ENCODE data around the gene FBXW5. TPM values are rescaled to one million over a fixed set of nuclear protein-coding genes. Genes with fewer than 3 reads are reported as not detected.
A peak's percentile ranks its signal among the peaks of the same experiment; 100 is the strongest.

FBXW5 gene
- total RNA-seq, 2 donors from 2014 or later: 199 to 304 TPM

DNA sequence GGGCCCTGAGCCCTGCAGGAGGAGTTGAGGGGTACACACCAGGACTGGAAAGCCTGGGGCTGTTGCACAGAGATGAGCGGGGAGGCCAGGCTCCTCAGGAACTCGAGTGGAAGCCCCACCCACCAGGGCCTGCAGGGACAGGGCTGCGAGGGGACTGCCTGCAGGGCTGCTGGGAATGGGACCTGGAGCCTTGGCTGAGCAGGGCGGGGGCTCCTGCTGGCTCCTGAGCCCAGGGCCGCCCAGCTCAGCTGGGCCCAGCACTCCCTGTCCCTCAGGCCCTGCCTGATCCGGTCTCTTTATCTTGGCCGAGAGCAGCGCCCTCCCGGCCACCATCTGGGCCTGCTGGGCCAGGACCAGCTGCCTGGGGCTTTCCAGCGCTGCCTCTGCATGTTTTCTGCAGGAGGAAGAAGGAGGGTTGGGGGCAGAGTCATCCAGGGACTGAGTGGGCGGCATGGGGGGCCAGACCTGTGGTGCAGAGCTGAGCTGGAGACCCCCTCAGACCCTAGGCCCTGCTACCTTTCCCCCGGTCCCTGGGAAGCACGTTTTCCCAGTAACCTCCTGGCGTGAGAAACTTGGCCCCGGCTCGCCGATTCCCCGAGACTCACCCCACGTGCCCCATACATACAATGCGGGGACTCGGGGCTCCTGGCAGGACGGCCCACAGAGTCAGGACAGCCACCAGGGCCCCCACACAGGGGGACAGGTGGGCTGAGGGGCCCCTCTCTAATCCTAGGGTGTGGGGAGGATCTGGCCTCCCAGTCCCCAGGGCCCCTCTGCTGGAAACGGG, 16.9 kb upstream of the FBXW5 start:
- Histone ChIP-seq H3K36me3 (no peaks in the 10 kb centered on the region), H3K9me3 (no peaks in the 10 kb centered on the region), H3K4me3 (no peak overlapping the region), H3K4me1 (replicated peaks) (peaks cover 9% of the 10 kb centered on the region), H3K27me3 (replicated peaks; ENCODE audit: insufficient read depth) (no peaks in the 10 kb centered on the region), H3K27ac (peak overlapping the region; percentile 62 to 63)
- WGBS: 46% methylated on average over 22 of the region's 23 CpGs
- intact Hi-C loops (cut with DNase I): no loop called here
- peak; percentile 59 for DNase-seq (ENCODE audit: low spot score)
- TF ChIP-seq, protein P1, sequence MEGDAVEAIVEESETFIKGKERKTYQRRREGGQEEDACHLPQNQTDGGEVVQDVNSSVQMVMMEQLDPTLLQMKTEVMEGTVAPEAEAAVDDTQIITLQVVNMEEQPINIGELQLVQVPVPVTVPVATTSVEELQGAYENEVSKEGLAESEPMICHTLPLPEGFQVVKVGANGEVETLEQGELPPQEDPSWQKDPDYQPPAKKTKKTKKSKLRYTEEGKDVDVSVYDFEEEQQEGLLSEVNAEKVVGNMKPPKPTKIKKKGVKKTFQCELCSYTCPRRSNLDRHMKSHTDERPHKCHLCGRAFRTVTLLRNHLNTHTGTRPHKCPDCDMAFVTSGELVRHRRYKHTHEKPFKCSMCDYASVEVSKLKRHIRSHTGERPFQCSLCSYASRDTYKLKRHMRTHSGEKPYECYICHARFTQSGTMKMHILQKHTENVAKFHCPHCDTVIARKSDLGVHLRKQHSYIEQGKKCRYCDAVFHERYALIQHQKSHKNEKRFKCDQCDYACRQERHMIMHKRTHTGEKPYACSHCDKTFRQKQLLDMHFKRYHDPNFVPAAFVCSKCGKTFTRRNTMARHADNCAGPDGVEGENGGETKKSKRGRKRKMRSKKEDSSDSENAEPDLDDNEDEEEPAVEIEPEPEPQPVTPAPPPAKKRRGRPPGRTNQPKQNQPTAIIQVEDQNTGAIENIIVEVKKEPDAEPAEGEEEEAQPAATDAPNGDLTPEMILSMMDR (IDR thresholded peaks at IDR 0.05): no peak
- peak; percentile 68 for TF ChIP-seq POLR2AphosphoS5 (IDR thresholded peaks at IDR 0.05)

DNA sequence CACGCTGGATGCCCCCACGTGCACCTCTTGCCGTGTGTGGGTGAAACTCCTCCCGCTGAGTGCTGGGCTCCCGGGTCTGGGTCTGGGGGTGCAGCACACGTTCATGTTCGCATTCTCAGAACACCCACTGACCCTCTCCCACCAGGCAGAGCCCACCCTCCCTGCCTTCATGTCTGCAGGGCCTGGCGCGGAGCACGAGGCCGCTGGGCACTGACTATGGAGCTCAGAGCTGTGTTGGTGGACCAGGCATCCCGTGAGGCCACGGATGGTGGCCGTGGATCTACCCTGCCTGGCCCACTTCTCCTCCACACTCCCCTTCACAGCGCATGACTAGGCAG, 16.4 kb upstream of the FBXW5 start:
- H3K27me3 ChIP-seq (replicated peaks; ENCODE audit: insufficient read depth): no peaks in the 10 kb centered on the region
- peak overlapping the region; percentile 62 to 63 for H3K27ac ChIP-seq
- 77% methylated on average over 15 of the region's 15 CpGs for WGBS
- DNase-seq (ENCODE audit: low spot score): no peak
- no peak overlapping the region for H3K4me3 ChIP-seq
- intact Hi-C loops (cut with DNase I): no loop called here
- no peaks in the 10 kb centered on the region for H3K9me3 ChIP-seq
- no peaks in the 10 kb centered on the region for H3K36me3 ChIP-seq
- no peak for TF ChIP-seq POLR2A (IDR thresholded peaks at IDR 0.05)
- TF ChIP-seq, protein P1 (IDR thresholded peaks at IDR 0.05): no peak
- no peak for TF ChIP-seq POLR2AphosphoS5 (IDR thresholded peaks at IDR 0.05)
- peaks cover 9% of the 10 kb centered on the region for H3K4me1 ChIP-seq (replicated peaks)

DNA sequence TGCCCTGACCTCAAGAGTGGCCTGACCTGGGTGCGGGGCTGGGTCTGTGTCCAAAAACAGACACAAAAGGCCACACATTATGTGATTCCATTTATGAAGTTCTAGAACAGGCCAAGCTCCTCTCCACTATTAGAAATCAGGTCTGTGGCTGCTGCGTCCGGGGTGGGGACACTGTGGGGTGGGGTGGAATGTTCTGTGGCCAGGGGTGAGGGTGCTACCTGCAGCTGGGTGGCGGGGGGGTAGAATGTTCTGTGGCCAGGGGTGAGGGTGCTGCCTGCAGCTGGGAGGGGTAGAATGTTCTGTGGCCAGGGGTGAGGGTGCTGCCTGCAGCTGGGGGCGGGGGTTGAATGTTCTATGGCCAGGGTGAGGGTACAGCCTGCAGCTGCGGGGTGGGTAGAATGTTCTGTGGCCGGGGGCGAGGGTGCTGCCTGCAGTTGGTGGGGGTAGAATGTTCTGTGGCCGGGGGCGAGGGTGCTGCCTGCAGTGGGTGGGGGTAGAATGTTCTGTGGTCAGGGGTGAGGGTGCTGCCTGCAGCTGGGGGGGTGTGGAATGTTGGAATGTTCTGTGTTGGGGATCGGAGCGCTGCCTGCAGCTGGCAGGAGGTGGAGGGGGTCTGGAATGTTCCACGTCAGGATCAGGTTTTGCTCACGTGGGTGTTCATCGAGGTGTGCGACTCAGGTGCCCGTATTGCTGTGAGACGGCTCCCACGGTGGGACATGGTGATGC, 15.8 kb upstream of the FBXW5 start:
- Histone ChIP-seq H3K36me3 (no peaks in the 10 kb centered on the region), H3K9me3 (no peaks in the 10 kb centered on the region), H3K4me1 (replicated peaks) (peaks cover 9% of the 10 kb centered on the region), H3K27me3 (replicated peaks; ENCODE audit: insufficient read depth) (no peaks in the 10 kb centered on the region), H3K27ac (no peak overlapping the region), H3K4me3 (no peak overlapping the region)
- TF ChIP-seq, protein P1 (IDR thresholded peaks at IDR 0.05): no peak
- no peak for TF ChIP-seq POLR2A (IDR thresholded peaks at IDR 0.05)
- no peak for TF ChIP-seq POLR2AphosphoS5 (IDR thresholded peaks at IDR 0.05)
- DNase-seq (ENCODE audit: low spot score): no peak
- intact Hi-C loops (cut with DNase I): no loop called here
- 82% methylated on average over 19 of the region's 19 CpGs for WGBS

DNA sequence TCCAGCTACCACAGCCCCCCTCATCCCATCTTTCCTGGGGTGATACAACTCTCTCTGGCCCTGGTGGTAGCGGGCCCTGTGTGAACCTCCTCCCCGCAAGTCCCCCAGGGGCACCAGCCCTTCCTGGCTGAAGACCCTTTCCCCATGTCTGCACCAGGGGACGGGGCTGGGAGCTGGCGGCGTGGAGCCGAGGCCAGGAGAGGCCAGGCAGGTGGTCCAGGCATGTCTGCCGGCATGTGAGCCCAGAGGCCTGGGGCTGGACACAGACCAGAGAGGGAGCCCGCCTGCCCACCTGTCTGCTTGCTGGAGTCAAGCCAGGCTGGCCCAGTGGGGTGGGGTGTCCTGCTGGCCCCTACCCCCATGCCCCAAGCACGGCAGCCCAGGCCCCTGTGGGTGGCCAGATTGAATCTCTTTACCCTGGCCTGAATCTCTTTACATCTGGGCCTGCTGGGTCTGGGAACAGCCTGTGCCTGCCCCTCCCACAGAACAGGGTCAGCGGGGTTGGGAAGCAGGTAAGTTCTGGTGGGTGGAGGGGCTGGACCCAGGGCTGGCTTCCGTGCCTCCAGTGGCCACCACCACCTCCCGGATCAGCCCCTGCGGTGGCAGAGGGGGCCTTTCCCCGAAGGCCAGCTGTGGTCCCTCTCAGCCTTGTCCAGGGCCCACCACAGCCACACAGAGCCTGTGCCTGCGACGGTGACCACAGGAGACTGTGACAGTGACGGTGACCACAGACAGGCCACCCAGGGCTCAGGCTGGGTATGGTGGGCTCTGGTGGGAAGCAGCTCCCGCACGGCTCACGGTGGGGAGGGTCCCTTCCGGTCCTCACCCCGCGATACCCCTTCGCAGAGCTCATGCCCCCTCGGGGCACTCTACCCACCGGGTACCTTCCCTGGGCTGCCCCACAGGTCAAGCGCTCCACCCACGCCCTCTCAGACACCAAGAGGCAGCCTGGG, 14.6 kb upstream of the FBXW5 start:
- intact Hi-C loops (cut with DNase I): no loop called here

More for the DNA sequence above, 14.6 kb upstream of the FBXW5 start:
- TF ChIP-seq POLR2AphosphoS5 (IDR thresholded peaks at IDR 0.05) (no peak), POLR2A (IDR thresholded peaks at IDR 0.05) (no peak)
- TF ChIP-seq, protein P1 (IDR thresholded peaks at IDR 0.05): no peak
- no peaks in the 10 kb centered on the region for H3K36me3 ChIP-seq
- H3K4me3 ChIP-seq: no peak overlapping the region
- no peak overlapping the region for H3K27ac ChIP-seq
- H3K9me3 ChIP-seq: no peaks in the 10 kb centered on the region
- no peaks in the 10 kb centered on the region for H3K27me3 ChIP-seq (replicated peaks; ENCODE audit: insufficient read depth)
- H3K4me1 ChIP-seq (replicated peaks): peaks cover 9% of the 10 kb centered on the region
- 89% methylated on average over 26 of the region's 28 CpGs for WGBS
- DNase-seq (ENCODE audit: low spot score): no peak

All from prostate gland (tissue), 2 donors.